AG09319 (cell line): ENCODE results near the gene RBM20.

Source experiments
- DNase-seq: peaks from one replicate; pipeline ENCODE4 v3.0.0-alpha.2; 2010; ENCODE audit warnings: low read depth; ENCODE audit errors: extremely low read depth
- TF ChIP-seq, protein P1 (sequence below): IDR thresholded peaks from 2 replicates; pipeline ENCODE4 v1.5.1; 2011; ENCODE audit warnings: low read depth, mild to moderate bottlenecking, inconsistent platforms, low read length, moderate library complexity

Gene RBM20

DNA sequence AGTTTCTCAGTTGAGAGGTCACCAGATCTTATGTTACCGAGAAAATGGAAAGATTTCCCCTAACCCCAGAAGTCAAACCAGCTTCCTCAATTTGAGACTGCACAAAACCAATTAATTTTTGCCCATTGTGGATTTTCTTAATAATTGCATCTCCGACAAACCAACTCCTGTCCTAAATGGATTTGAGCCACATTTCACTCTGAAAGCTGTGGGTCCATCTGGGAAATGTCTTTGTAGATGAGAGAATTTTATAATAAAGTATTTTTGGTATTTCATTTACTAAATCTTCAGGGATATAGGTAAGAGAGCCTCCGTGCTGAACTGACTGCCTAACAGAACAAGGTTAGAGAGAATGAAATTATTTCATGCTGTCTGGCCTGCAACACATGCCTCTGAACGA lies 127.9 kb downstream of the RBM20 start:
- TF ChIP-seq, protein P1, sequence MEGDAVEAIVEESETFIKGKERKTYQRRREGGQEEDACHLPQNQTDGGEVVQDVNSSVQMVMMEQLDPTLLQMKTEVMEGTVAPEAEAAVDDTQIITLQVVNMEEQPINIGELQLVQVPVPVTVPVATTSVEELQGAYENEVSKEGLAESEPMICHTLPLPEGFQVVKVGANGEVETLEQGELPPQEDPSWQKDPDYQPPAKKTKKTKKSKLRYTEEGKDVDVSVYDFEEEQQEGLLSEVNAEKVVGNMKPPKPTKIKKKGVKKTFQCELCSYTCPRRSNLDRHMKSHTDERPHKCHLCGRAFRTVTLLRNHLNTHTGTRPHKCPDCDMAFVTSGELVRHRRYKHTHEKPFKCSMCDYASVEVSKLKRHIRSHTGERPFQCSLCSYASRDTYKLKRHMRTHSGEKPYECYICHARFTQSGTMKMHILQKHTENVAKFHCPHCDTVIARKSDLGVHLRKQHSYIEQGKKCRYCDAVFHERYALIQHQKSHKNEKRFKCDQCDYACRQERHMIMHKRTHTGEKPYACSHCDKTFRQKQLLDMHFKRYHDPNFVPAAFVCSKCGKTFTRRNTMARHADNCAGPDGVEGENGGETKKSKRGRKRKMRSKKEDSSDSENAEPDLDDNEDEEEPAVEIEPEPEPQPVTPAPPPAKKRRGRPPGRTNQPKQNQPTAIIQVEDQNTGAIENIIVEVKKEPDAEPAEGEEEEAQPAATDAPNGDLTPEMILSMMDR, result no peak
- no peak for DNase-seq

DNA sequence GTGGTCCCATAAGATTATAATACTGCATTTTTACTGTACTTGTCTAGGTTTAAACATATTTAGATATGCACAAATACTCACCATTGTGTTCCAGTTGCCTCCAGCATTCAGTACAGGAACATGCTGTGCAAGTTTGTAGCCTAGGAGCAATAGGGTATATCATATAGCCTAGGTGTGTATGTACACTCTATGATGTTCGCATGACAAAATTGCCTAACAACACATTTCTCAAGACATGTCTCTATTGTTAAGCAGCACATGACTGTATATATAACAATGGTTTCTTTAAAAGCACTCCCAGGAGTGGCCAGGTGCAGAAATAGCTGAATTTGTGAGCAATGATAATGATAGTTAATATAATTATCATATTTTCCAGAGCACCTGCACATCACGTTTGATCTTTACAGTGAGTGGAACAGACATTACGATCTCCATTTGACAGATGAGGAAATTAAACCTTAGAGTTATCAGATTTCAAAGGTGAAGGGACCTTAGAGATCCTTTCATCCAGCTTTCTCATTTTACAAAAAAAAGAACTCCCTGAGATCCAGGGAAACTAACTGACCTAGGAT lies 128.4 kb downstream of the RBM20 start:
- TF ChIP-seq, protein P1, result no peak
- DNase-seq, result no peak

DNA sequence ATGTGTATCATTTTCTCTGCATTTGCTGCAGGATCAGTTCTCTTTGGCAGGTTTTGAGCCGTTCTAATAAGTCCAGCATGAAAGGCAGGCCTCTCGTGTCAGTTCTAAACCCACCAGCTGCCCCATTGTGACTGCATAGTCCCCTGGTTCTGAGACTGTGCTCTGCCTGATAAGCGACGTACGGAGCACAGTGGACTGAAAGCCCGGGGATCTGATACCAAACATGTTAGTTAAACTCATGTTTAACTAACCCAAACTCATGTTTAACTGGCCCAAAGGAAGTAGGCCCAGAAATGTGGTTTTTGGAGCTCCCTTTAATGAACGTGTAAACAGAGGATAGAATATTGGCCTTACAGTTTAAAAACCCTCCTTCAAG lies 129.5 kb downstream of the RBM20 start:
- TF ChIP-seq, protein P1, result no peak
- no peak for DNase-seq

DNA sequence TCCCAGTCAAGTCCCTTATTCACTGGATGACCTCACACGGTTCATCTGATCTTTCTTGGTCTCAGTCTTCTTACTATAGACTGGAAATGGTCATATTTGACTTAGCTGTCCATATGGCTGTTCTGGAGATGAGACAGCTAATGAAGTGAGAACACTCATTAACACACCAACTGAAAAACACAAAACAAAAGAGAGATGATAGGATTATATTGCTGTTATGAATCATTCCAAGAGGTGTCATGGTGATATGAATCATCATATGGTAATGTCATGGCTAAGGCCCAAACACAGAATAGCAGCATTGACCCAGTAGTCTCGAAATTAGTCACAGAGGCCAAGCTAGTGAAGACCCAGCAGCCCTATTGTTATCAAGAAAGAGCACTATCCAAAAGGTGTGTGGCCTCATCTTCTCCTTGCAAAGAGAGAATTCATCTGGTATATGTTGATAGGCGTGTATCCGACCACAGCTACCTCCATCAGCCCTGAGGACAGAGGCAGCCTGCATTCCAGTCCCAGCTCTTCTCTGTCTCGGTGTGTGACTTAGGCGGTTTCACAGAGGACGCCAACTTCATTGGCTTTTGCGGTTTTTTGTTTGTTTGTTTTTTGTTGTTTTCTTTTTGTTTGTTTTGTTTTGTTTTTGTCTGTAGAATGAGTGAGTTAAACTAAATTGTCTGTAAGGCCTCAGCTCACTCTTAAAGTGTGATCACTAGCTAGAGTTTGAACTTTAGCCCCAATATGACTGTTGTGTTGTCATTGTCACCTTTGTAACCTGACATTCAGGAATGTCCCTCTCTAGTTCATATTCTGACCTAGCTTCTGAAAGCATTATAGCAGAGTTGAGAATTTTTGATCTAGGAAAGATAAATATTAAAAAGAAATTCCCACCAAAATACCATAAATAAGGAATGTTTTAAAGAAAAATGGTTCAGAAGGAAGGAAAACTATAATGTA lies 130.2 kb downstream of the RBM20 start:
- peak; percentile 2 for DNase-seq

DNA sequence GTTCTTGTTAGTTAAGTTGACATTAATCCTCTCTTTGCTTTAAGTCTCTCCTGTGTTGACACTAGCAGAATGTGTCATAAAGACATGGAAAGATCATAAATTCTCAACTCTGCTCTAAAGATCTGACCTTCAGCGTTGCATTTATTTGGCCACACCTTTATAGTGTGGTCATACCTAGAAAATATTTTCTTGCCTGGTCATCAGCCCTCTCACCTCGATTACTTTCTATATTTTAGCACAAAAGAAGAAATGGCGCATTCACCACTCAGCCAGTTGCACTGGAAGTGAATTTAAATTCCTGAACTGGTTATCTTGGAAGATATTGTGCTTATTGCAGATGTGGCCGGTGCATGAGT lies 130.9 kb downstream of the RBM20 start:
- TF ChIP-seq, protein P1, result no peak
- DNase-seq, result no peak

More for the DNA sequence above, 130.2 kb downstream of the RBM20 start:
- TF ChIP-seq, protein P1, result no peak

DNA sequence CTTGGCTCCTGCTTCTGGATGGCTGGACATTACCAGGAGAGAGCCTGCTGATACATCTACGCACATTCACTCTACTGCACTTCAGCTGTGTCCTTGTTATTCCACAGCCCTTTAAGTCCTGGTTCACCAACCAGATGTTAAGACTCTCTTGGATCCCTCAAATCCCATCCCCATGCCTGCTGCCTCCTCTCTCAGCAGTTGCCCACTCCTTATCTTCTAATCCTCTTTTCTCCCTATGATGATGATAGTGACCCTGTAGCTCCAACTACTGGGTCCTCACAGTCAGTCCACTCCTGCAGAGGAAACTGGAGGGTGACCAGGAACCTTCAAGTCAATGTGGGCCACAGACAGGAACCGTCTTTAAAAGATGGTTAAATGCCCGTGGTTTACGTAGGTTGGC lies 131.3 kb downstream of the RBM20 start:
- DNase-seq, result no peak
- TF ChIP-seq, protein P1, result no peak

DNA sequence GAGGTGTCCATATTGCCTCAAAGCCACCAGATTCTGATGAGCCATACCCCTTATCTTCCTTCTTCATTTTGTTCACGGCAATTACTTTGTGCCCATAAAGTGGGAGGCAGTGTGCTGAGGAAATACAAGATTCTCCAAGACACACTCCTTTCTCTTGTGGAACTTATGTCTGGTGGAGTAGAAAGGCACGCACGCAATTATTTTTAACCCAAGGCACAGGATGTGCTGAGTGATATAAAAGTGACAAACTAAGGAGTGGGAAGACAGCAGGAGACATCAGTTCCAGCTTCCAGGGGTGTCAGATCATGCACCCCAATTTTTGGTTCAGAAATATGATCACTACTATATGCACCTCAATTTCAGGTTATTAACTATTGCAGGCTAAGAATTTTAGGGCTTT lies 132.9 kb downstream of the RBM20 start:
- TF ChIP-seq, protein P1, result no peak
- no peak for DNase-seq
